HUES6 (cell line): Measurements from ENCODE around the gene MYOZ3.

Experiments
- H3K27ac ChIP-seq: 2 replicates; pipeline ENCODE4 v1.7.0; 2013; ENCODE audit warnings: low read depth, mild to moderate bottlenecking, low read length, inconsistent platforms
- H3K27me3 ChIP-seq: 2 replicates; pipeline ENCODE4 v1.6.1; 2013; ENCODE audit warnings: low read length; ENCODE audit not compliant: control insufficient read depth, insufficient read depth
- H3K36me3 ChIP-seq: 2 replicates; pipeline ENCODE4 v1.6.1; 2013; ENCODE audit warnings: low read length; ENCODE audit not compliant: control insufficient read depth, insufficient read depth
- H3K4me1 ChIP-seq: 2 replicates; pipeline ENCODE4 v1.6.1; 2013; ENCODE audit warnings: low read length; ENCODE audit not compliant: control insufficient read depth, insufficient read depth
- H3K4me3 ChIP-seq: 2 replicates; pipeline ENCODE4 v1.5.1; 2013; ENCODE audit warnings: low read depth, low read length
- H3K9ac ChIP-seq: one replicate; pipeline ENCODE4 v1.6.1; 2013; ENCODE audit warnings: mild to moderate bottlenecking, low read length
- H3K9me3 ChIP-seq: 2 replicates; pipeline ENCODE4 v1.6.1; 2013; ENCODE audit warnings: low read depth, low read length; ENCODE audit not compliant: control insufficient read depth, insufficient read depth

The MYOZ3 gene

DNA sequence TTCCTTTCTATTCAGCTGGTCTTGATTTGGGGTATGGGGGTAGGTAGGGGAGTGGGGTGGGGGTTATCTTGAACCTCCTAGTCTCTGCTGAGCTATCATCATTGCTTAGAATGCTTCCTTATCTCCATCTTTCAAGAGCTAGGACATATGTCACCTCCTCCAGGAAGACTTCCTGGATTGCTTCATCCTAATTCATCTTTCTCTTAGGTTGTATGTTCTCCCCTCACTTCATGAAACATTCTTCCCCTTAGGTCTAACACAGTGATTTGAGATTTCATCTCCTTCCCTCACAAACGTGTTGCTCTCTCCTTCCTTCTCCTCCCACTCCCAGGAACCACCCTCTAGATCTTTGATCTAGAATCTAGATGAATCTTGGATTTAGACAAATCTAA is 23.0 kb upstream of the MYOZ3 start:
- Histone ChIP-seq H3K4me3 (no peak overlapping the region), H3K4me1 (peaks cover 51% of the 10 kb centered on the region), H3K9ac (no peak overlapping the region), H3K27ac (no peak overlapping the region), H3K27me3 (no peaks in the 10 kb centered on the region), H3K36me3 (no peaks in the 10 kb centered on the region), H3K9me3 (no peaks in the 10 kb centered on the region)

DNA sequence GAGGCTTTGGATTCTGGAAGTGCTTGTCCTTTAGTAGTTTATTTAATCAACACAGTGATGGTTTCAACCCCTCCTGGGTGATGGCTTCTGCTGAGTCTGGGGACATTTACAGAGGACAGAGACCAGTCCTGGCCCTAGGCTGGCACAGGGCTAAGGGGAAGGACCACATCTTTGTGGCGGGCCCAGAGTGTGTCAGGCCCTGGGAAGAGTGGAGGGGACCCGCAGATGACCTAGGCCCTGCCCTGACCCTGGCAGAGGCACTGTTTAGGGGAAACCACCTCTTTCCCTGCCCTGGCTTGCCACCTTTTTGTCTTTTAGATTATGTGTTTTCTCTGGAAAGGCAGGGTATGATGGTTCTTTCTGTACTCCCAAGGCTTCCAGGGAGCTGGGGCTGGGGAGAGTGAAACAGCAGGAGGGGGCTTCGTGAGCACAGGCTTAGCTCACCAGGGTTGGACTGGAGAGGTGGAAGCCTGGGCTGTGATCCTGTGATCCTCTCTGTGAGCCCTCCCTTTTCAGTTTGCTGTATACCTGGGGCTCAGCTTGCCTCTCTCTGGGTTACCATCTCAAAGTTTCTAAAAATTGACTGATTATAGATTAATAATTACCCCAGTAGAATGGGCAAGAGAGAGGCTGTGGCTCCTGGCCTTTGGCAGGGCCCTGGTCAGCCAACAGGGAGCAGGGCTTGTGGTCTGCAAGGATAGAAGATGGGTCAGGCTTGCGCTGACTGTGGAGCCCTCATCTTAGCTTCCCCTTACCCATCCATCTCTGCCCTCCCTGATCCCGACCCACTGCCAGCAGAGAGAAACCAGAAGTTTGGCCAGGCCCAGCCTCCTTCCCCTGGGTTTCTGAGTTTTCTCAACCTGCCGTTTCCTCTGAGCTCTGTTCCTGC is 22.3 kb upstream of the MYOZ3 start:
- H3K9ac ChIP-seq, result peak overlapping the region; percentile 13
- no peak overlapping the region for H3K4me3 ChIP-seq
- H3K27me3 ChIP-seq, result no peaks in the 10 kb centered on the region
- H3K27ac ChIP-seq, result no peak overlapping the region
- H3K4me1 ChIP-seq, result peaks cover 53% of the 10 kb centered on the region
- no peaks in the 10 kb centered on the region for H3K9me3 ChIP-seq
- no peaks in the 10 kb centered on the region for H3K36me3 ChIP-seq

DNA sequence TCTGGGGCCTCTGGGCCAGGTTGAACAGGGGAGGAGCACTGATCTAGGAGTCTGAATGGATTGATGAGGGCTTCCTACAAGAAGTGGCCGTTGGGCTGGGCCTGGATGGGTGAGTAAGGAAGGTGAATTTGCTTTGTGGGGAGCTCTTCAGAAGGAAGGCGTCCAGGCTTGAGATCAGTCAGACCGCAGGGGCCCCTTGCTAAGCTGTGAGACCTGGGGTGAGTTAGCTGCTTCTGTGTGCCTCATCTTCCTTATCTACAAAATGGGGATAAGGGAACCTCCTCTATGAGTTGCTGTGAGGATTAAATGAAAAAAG is 21.7 kb upstream of the MYOZ3 start:
- H3K9me3 ChIP-seq, result no peaks in the 10 kb centered on the region
- H3K27ac ChIP-seq, result no peak overlapping the region
- H3K4me1 ChIP-seq, result peaks cover 57% of the 10 kb centered on the region
- no peak overlapping the region for H3K9ac ChIP-seq
- H3K4me3 ChIP-seq, result no peak overlapping the region
- H3K27me3 ChIP-seq, result no peaks in the 10 kb centered on the region
- no peaks in the 10 kb centered on the region for H3K36me3 ChIP-seq

DNA sequence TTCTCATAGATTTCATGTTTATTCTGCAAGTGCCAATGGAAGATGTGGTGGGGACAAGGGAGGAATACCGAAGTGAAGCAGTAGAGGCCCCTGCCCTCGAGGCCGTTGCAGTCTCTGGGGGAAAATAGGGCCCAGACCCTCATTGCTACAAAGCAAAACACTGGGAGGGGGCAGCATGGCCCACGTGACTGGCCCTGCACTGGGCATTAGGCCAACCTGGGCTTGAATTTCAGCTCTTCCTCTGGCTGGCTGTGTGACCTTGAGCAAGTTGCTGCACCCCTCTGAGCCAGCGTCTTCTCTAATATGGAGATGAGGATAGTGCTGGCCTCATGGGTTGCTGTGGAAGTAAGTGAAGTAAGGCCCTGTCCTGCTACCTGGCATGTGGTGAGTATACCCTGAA is 21.3 kb upstream of the MYOZ3 start:
- H3K4me1 ChIP-seq, result peaks cover 61% of the 10 kb centered on the region
- no peaks in the 10 kb centered on the region for H3K9me3 ChIP-seq
- H3K4me3 ChIP-seq, result no peak overlapping the region
- no peaks in the 10 kb centered on the region for H3K27me3 ChIP-seq
- H3K27ac ChIP-seq, result no peak overlapping the region
- H3K36me3 ChIP-seq, result no peaks in the 10 kb centered on the region
- H3K9ac ChIP-seq, result no peak overlapping the region

DNA sequence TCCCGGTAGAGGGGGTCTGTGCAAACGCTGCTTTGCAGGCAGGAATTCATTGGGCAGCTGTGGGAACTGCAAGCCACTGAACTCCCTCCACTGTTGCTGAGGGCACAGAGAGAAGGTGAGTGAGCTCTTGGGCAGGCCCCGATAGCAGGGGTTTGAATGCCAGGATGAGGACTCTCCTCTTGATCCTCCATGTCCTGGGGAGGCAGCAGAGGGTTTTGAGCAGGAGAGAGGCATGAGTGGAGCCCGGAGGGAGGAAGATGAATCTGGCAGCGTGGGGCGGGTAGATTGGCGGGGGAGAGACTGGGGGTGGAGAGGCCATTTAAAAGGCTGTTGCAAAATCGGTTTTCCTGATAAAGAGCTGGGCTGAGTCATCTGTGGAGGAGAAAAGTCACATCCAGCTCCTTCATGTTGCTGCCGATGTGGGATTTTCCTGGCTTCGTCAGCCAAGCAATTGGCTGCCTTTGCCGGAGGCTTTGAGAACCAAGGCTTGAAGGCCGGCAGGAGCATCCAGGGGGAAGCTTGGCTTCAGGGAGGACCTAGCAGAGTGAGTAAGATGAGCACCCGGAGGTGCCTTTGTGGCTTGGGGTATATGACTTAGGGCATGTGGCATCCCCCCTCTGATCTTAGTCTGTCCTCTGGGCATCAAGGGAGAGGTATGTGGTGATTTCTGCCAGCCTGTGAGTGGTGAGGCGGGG is 20.6 kb upstream of the MYOZ3 start, which contains the start of gene SYNPO:
SYNPO (plus strand) TSS at position 350 of the 695 bp plus-strand sequence. CDS start 7,616 bp downstream, outside the sequence.
- no peaks in the 10 kb centered on the region for H3K36me3 ChIP-seq
- H3K9me3 ChIP-seq, result no peaks in the 10 kb centered on the region
- H3K4me3 ChIP-seq, result peak within 1 kb of the TSS; percentile 8; the same call in 1 of the 2 replicates
- H3K27ac ChIP-seq, result peak within 1 kb of the TSS; percentile 31; the same call in 1 of the 2 replicates
- peak within 1 kb of the TSS; percentile 52 for H3K9ac ChIP-seq
- no peaks in the 10 kb centered on the region for H3K27me3 ChIP-seq
- peaks cover 68% of the 10 kb centered on the region for H3K4me1 ChIP-seq

DNA sequence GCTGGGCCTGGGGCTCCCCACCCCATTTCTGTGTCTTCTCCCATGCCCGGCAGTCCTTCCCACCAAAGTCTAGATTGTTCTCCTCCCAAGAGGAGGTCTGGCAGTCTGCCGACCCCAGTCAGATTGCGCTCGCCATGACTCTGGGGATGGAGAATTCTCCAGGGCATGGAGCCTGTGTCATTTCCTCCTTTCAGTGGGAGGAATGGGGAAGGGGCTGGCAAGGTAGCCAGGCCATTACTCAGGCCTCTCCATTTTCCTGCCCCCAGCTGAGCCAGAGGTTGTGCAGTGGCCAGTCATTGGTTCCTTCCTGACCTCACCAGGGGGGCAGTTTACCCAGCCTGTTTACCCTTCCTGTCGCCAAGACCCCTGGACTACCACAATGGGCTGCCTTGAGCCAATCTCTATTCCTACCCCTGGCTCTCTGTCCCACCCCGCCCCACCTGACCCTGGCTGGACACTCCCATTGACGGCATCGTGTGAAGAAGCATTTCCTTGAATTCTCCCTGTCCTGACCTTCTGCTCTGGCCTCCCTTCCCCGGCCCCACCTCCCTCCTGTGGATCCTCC is 20.0 kb upstream of the MYOZ3 start:
- peak overlapping the region; percentile 52 for H3K9ac ChIP-seq
- H3K4me3 ChIP-seq, result peak overlapping the region; percentile 8; the same call in 1 of the 2 replicates
- H3K27me3 ChIP-seq, result no peaks in the 10 kb centered on the region
- H3K4me1 ChIP-seq, result peaks cover 70% of the 10 kb centered on the region
- no peaks in the 10 kb centered on the region for H3K9me3 ChIP-seq
- H3K36me3 ChIP-seq, result no peaks in the 10 kb centered on the region
- H3K27ac ChIP-seq, result peak overlapping the region; percentile 31; the same call in 1 of the 2 replicates

DNA sequence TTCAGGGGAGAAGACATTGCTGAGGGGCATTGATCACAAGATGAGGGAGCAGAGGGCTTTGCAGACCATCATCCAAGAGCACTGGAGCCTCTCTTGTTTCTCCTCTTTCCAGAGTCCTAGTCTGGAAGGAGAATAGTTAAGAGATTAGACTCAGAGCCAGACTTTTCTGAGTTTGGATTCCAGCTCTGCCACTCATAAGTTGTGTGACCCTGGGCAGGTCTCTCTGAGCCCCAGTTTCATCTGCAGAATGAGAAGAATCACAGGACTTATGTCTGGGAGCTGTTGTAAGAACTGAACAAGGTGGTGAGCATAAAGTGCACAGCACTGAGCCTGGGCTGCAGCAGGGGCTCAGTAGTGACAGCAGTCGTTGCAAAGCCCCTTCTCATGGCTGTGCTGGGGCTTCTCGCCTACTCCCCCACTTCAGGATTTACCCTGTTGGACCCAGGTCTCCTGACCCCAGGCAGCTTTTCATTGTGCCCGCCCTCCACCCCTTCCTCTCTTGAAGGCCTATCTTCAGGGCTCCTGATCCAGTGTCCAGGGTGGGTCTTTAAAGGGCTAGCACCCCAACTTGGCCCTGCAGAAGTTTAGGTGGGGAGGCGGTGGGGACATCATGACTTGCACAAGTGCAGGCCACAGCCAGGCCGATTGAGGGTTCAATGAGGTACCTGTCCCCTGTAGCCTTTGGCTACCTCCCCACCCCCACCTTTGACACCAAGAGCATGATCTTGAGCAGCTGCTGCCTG is 19.1 kb upstream of the MYOZ3 start:
- no peaks in the 10 kb centered on the region for H3K27me3 ChIP-seq
- H3K36me3 ChIP-seq, result no peaks in the 10 kb centered on the region
- H3K9me3 ChIP-seq, result no peaks in the 10 kb centered on the region
- peak overlapping the region; percentile 8 for H3K9ac ChIP-seq
- no peak overlapping the region; the same call in 1 of the 2 replicates for H3K27ac ChIP-seq
- H3K4me3 ChIP-seq, result no peak overlapping the region
- peaks cover 70% of the 10 kb centered on the region for H3K4me1 ChIP-seq

DNA sequence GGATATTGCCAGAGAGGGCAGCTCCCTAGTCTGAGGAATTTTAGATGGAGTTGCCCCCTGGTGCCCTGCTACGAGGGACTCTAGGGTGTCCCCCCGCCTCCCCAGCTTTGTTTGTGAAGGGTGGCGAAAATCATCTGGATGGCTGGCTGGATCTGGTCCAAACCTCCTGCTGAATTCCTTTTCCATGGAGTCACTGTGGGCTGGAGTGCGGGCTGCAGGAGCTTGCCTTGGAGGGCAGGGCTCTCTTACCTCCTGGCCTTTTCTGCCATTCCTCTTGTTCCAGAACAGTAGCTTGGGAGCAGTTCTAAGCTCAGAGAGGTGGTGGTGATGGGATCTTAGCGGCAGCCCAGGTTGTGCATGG is 18.5 kb upstream of the MYOZ3 start:
- no peaks in the 10 kb centered on the region for H3K9me3 ChIP-seq
- H3K4me1 ChIP-seq, result peaks cover 70% of the 10 kb centered on the region
- H3K27ac ChIP-seq, result no peak overlapping the region
- no peaks in the 10 kb centered on the region for H3K36me3 ChIP-seq
- H3K4me3 ChIP-seq, result no peak overlapping the region
- no peaks in the 10 kb centered on the region for H3K27me3 ChIP-seq
- H3K9ac ChIP-seq, result peak overlapping the region; percentile 8

DNA sequence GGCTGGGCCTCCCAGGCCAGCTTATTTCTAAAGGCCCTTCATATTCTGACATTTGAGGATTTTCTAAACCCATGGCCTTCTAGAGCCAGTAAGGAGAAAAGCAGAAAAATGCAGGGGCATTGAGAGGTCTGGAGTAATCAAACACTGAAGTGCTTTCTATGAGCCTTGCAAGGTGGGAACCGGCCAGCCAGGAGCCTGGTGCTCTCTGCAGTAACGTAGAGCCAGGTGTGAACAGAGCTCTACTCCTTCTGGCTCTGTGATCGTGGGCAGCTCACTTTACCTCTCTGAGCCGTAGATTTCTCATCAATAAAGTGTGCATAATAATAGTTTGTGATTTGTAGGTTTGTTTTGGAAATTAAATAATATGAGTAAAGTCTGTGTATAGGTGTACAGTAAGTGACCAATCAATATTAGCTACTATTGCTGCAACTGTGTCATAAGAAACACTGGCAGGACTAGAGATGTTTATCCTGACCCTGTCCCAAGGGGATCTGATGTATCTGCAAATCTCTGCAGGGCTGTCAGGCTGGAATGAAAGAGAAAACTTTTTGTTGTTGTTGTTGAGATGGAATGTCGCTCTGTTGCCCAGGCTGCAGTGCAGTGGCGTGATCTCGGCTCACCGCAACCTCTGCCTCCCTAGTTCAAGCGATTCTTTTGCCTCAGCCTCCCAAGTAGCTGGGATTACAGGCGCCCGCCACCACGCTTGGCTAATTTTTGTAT is 17.9 kb upstream of the MYOZ3 start:
- H3K27me3 ChIP-seq, result no peaks in the 10 kb centered on the region
- H3K9me3 ChIP-seq, result no peaks in the 10 kb centered on the region
- H3K36me3 ChIP-seq, result no peaks in the 10 kb centered on the region
- no peak overlapping the region for H3K27ac ChIP-seq
- peaks cover 67% of the 10 kb centered on the region for H3K4me1 ChIP-seq
- no peak overlapping the region for H3K9ac ChIP-seq
- H3K4me3 ChIP-seq, result no peak overlapping the region

DNA sequence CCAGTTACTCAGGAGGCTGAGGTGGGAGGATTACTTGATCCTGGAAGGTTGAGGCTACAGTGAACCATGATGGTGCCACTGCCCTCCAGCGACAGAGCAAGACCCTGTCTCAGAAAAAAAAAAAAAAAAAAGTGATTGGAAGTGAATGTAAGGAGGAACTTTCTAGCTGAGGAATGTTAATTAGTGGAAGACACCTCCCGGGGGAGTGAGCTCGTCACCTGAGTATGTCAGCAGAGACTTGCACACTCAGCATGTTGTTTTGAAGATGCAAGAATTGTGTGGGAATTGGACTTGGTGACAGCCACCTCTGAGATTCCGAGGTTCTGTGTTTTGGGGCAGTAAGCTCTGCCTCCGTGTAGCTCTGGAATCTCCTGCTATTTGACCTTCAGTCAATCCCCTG is 17.0 kb upstream of the MYOZ3 start:
- H3K4me3 ChIP-seq, result no peak overlapping the region
- no peaks in the 10 kb centered on the region for H3K36me3 ChIP-seq
- no peak overlapping the region for H3K27ac ChIP-seq
- H3K9me3 ChIP-seq, result no peaks in the 10 kb centered on the region
- no peak overlapping the region for H3K9ac ChIP-seq
- no peaks in the 10 kb centered on the region for H3K27me3 ChIP-seq
- peaks cover 58% of the 10 kb centered on the region for H3K4me1 ChIP-seq
